GM12891 (cell line): ENCODE results near the gene GPR153.

Experiments used
- POLR2A ChIP-seq: IDR thresholded peaks from 2 replicates; pipeline ENCODE4 v1.6.1; 2011; ENCODE audit warnings: low read depth, low read length, control low read depth
- POLR2AphosphoS5 ChIP-seq: IDR thresholded peaks from 2 replicates; pipeline ENCODE4 v1.6.1; 2011; ENCODE audit warnings: low read depth, low read length, control low read depth
- POU2F2 ChIP-seq: IDR thresholded peaks from 2 replicates; pipeline ENCODE4 v1.6.1; 2011; ENCODE audit warnings: low read depth, mild to moderate bottlenecking, control low read depth, low read length, moderate library complexity
- TAF1 ChIP-seq: IDR thresholded peaks from 2 replicates; pipeline ENCODE4 v1.6.1; 2011; ENCODE audit warnings: low read depth, low read length, control low read depth

DNA sequence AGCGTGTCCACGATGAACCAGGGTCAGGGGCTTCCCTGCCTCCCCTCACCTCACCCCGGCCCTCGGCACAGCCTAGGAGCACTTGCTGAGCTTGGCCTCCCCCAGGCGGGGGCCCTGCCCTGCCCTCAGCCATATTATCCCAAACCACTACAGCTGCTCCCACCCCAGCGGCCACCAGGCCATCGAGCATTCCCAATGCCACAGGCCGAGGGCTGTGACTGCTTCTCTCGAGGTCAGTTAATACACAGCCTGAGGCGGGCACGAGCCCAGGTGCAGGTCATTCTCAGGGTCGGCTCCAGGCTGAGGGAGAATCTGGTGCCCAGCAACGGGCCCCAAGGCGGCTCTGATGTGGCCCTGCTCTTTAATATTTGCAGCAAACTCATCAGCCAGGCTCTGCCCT, 8.4 kb upstream of the GPR153 start:
- TF ChIP-seq POLR2AphosphoS5, result no peak
- TF ChIP-seq POLR2A, result no peak
- no peak for TF ChIP-seq POU2F2
- no peak for TF ChIP-seq TAF1
